HepG2 (cell line): ENCODE results near the gene DOCK11. TPM values are rescaled to one million over a fixed set of nuclear protein-coding genes. Genes with fewer than 3 reads are reported as not detected.

ENCODE experiments used
- ATAC-seq: fragments of 200-7000 bp; cut with Tn5 transposase; 3 replicates; pipeline ENCODE4 v1.9.1; 2020; ENCODE audit warnings: mild to moderate bottlenecking, moderate library complexity
- BruUV-seq: library from RNA; stranded (reverse); fragments of 400-500 nt; replicated peaks from 2 replicates; lab custom pipeline; 2021; lab: Mats Ljungman, UMichigan
- CTCF ChIA-PET: fragments of 300-600 bp; formaldehyde crosslinking; extraction: SDS; loops from one replicate; lab custom pipeline; 2021; ENCODE audit warnings: low total read pairs, inconsistent platforms, low intra/inter-chr PET ratio; lab: Yijun Ruan, JAX
- POLR2A ChIA-PET: fragments of 350-600 bp; sonication (Branson Sonifier 250); formaldehyde crosslinking; loops from one replicate; lab custom pipeline; 2020; ENCODE audit warnings: antibody characterized with exemption, inconsistent platforms; lab: Yijun Ruan, JAX
- DNase-seq: peaks from one replicate; pipeline ENCODE4 v3.0.0-alpha.2; 2015; ENCODE audit warnings: low spot score
- FAIRE-seq: peaks from 3 replicates; lab custom pipeline; 2011; peaks lifted over from hg19 to GRCh38; lab: Jason Lieb, UNC
- H2AFZ ChIP-seq: one replicate; pipeline ENCODE4 v1.6.1; 2011; ENCODE audit warnings: low read length, inconsistent platforms
- H3K27ac ChIP-seq: fragments of 300-600 bp; 3 replicates; pipeline ENCODE4 v1.8.0; 2011; ENCODE audit warnings: mixed run types, mild to moderate bottlenecking, mixed read lengths, low read length, inconsistent platforms; ENCODE audit not compliant: insufficient read depth; ENCODE audit errors: extremely low read length
- H3K27me3 ChIP-seq, 2 experiments: fragments of 200-600 bp in 1 of 2; 2 replicates in 1 of 2; 3 replicates in 1 of 2; pipeline versions ENCODE4 v1.6.0 to v1.8.0; 2011; ENCODE audit warnings: low read length in 2 of 2, mild to moderate bottlenecking in 2 of 2, moderate library complexity in 2 of 2, inconsistent platforms in 1 of 2; ENCODE audit not compliant: insufficient read depth in 2 of 2, control insufficient read depth in 1 of 2
- H3K36me3 ChIP-seq, 2 experiments: fragments of 200-600 bp in 1 of 2; replicated peaks in 1 of 2; 2 replicates in 1 of 2; 3 replicates in 1 of 2; pipeline versions ENCODE4 v1.5.1 to v1.8.0; 2011; ENCODE audit warnings: low read length in 2 of 2, inconsistent platforms in 1 of 2; ENCODE audit not compliant: insufficient read depth in 2 of 2, control insufficient read depth in 1 of 2
- H3K4me1 ChIP-seq: 2 replicates; pipeline ENCODE4 v1.5.1; 2012; ENCODE audit warnings: low read length, inconsistent platforms; ENCODE audit not compliant: insufficient read depth
- H3K4me2 ChIP-seq: 2 replicates; pipeline ENCODE4 v1.6.0; 2011; ENCODE audit warnings: low read depth, low read length, inconsistent platforms
- H3K4me3 ChIP-seq, 3 experiments: fragments of 200-600 bp in 1 of 3; sonication (generic), shearing (Covaris generic) in 1 of 3; replicated peaks in 1 of 3; 2 replicates each; pipeline ENCODE4 v1.5.1; 2011 to 2016; ENCODE audit warnings: low read length in 3 of 3, inconsistent platforms in 2 of 3, low read depth in 2 of 3, mild to moderate bottlenecking in 2 of 3, control low read depth in 1 of 3, mixed read lengths in 1 of 3; ENCODE audit not compliant: insufficient read depth in 1 of 3
- H3K79me2 ChIP-seq: one replicate; pipeline ENCODE4 v1.6.1; 2011; ENCODE audit warnings: low read length, inconsistent platforms; ENCODE audit not compliant: insufficient read depth
- H3K9ac ChIP-seq: 2 replicates; pipeline ENCODE4 v1.6.0; 2011; ENCODE audit warnings: mild to moderate bottlenecking, low read depth, low read length, inconsistent platforms; ENCODE audit not compliant: insufficient read depth
- H3K9me3 ChIP-seq: 2 replicates; pipeline ENCODE4 v1.5.1; 2012; ENCODE audit warnings: mild to moderate bottlenecking, low read length
- H4K20me1 ChIP-seq: 2 replicates; pipeline ENCODE4 v1.6.0; 2011; ENCODE audit warnings: inconsistent platforms, mild to moderate bottlenecking, low read length, moderate library complexity; ENCODE audit not compliant: insufficient read depth
- HOXD1 ChIP-seq: sonication (generic); formaldehyde crosslinking; IDR thresholded peaks from 2 replicates; pipeline ENCODE4 v1.5.0; 2020; ENCODE audit warnings: missing genetic modification reagents
- JUN ChIP-seq: sonication (generic); formaldehyde crosslinking; IDR thresholded peaks from 2 replicates; pipeline ENCODE4 v1.4.0; 2020; ENCODE audit warnings: mild to moderate bottlenecking, missing genetic modification reagents
- MXI1 ChIP-seq: IDR thresholded peaks from 3 replicates; pipeline ENCODE4 v1.6.1; 2012; ENCODE audit warnings: low read depth, low read length, inconsistent platforms, borderline replicate concordance
- ZNF224 ChIP-seq: sonication (generic); formaldehyde crosslinking; IDR thresholded peaks from 2 replicates; pipeline ENCODE4 v1.5.0; 2020; ENCODE audit warnings: mild to moderate bottlenecking, missing genetic modification reagents
- ZNF333 ChIP-seq: sonication (generic); formaldehyde crosslinking; IDR thresholded peaks from 2 replicates; pipeline ENCODE4 v1.4.0; 2020; ENCODE audit warnings: mild to moderate bottlenecking, missing genetic modification reagents, borderline replicate concordance
- WGBS: methylation state at CpG from one replicate; pipeline ENCODE4 v1.1.6; 2017; ENCODE audit warnings: low lambda C conversion rate; 5-methylcytosine and 5-hydroxymethylcytosine counted together
- in situ Hi-C: cut with HindIII; loops from 2 replicates; pipeline ENCODE4 v1.10.0; 2017; ENCODE audit warnings: low pct_unique_long_range_greater_than_20kb; ENCODE audit not compliant: extremely low pct_ligation_motif_present
- intact Hi-C: fragments of 100-400 bp; cut with micrococcal nuclease; formaldehyde crosslinking; loops from one replicate; pipeline ENCODE4 v1.10.0; 2022; ENCODE audit not compliant: unreplicated experiment
- polyA plus RNA-seq, 8 experiments: library from polyadenylated mRNA; depleted of rRNA in 3 of 8; stranded (reverse) in 7 of 8; unstranded in 1 of 8; fragments of >200 nt; fragmentation: Illumina TruSeq in 4 of 8; extraction: Trizol in 4 of 8; gene quantifications; 2 replicates each; pipeline versions ENCODE4 v1.2.1 to v1.2.3, GENCODE V29; 2011 to 2016; ENCODE audit warnings: low read depth in 4 of 8, missing spikeins in 1 of 8, mixed read lengths in 1 of 8; ENCODE audit not compliant: insufficient read depth in 1 of 8
- total RNA-seq, 5 experiments: library from RNA; depleted of rRNA; stranded (reverse); fragments of >200 nt; fragmentation: Illumina TruSeq; extraction: Trizol; gene quantifications; 2 replicates each; pipeline ENCODE4 v1.2.3, GENCODE V29; 2016; ENCODE audit warnings: low read depth in 1 of 5
- TF ChIP-seq, protein P1 (sequence below): sonication (generic); formaldehyde crosslinking; IDR thresholded peaks from 2 replicates; pipeline ENCODE4 v1.4.0; 2020; ENCODE audit warnings: missing genetic modification reagents
- TF ChIP-seq, protein P2 (sequence below): IDR thresholded peaks from 2 replicates; pipeline ENCODE4 v1.6.1; 2016; ENCODE audit warnings: mild to moderate bottlenecking
- TF ChIP-seq, protein P3 (sequence below): sonication (generic); formaldehyde crosslinking; IDR thresholded peaks from 2 replicates; pipeline ENCODE4 v1.5.0; 2020; ENCODE audit warnings: mild to moderate bottlenecking, missing genetic modification reagents, borderline replicate concordance

The DOCK11 gene
- total and polyA plus RNA-seq, 2 of the 13 experiments (the other 11 are each of a cell fraction or from before 2014, with no cell fraction given): 0.02 to 0.12 TPM

DNA sequence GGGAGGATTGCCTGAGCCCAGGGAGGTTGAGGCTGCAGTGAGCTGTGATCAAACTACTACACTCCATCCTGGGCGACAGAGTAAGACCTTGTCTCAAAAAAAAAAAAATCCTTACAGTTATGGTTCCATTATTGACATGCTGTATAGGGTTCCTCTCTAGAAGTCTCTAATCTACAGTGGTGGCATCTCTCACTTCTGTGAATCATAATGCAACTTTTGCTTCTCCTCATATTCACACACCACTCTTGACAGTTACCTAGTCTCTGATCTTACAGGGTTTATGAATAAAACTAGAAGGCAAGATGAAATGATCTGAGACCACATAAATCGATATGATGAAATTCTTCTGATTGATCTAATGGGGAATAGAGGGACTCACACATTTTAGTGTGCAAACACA is 40.6 kb downstream of the DOCK11 start (continued):
- TF ChIP-seq, protein P1, sequence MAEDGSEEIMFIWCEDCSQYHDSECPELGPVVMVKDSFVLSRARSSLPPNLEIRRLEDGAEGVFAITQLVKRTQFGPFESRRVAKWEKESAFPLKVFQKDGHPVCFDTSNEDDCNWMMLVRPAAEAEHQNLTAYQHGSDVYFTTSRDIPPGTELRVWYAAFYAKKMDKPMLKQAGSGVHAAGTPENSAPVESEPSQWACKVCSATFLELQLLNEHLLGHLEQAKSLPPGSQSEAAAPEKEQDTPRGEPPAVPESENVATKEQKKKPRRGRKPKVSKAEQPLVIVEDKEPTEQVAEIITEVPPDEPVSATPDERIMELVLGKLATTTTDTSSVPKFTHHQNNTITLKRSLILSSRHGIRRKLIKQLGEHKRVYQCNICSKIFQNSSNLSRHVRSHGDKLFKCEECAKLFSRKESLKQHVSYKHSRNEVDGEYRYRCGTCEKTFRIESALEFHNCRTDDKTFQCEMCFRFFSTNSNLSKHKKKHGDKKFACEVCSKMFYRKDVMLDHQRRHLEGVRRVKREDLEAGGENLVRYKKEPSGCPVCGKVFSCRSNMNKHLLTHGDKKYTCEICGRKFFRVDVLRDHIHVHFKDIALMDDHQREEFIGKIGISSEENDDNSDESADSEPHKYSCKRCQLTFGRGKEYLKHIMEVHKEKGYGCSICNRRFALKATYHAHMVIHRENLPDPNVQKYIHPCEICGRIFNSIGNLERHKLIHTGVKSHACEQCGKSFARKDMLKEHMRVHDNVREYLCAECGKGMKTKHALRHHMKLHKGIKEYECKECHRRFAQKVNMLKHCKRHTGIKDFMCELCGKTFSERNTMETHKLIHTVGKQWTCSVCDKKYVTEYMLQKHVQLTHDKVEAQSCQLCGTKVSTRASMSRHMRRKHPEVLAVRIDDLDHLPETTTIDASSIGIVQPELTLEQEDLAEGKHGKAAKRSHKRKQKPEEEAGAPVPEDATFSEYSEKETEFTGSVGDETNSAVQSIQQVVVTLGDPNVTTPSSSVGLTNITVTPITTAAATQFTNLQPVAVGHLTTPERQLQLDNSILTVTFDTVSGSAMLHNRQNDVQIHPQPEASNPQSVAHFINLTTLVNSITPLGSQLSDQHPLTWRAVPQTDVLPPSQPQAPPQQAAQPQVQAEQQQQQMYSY (CRISPR knock-in tag): no peak
- no peak for TF ChIP-seq ZNF224 (CRISPR knock-in tag)
- TF ChIP-seq ZNF333 (CRISPR knock-in tag): no peak

DNA sequence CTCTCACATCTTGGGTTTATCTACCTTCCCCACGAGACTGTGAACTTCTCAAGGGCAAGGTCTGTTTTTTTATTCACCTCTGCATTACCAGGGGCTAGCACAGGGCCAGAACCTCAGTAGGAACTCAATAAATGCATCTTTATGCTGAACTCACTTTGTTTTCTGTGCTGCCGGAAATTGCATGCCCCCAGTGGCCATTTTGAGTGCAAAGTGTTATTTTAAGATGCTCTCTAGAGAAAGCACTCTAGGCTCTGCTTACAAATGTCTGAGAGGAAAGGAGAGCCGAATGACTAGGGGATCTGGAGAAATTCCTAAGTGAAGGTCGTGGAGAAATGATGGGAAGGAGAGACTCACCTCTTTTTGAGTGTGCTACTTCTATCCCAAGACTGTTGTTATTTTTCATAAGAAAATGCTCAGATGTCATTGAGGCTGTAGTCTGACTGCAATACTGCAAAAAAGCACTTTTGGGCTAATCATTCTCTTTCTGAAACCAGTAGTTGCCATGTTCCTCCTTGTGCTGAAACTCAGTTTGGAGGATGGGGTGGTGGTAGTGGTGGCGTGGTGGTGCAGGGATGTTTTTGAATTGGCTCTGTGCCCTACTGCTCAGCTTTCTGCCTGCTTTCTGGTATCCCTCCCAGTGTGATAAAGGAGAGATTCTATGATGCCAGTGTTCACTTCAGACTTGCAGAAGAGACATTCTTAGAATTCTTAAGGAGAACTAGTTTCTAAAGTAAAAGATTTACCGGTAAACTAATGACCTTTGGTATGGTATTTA is 41.3 kb downstream of the DOCK11 start:
- in situ Hi-C loops: no loop called here
- Histone ChIP-seq H2AFZ (no peak overlapping the region), H3K27ac (no peak overlapping the region), H3K4me2 (no peak overlapping the region), H3K9ac (no peak overlapping the region), H3K79me2 (no peaks in the 10 kb centered on the region), H3K27me3 (no peaks in the 10 kb centered on the region), H3K4me1 (no peaks in the 10 kb centered on the region), H3K9me3 (no peaks in the 10 kb centered on the region), H4K20me1 (no peaks in the 10 kb centered on the region), H3K36me3 (no peaks in the 10 kb centered on the region), H3K4me3 (no peak overlapping the region)
- ATAC-seq: no peak
- 0% methylated on average over 5 of the region's 6 CpGs for WGBS
- no TSS peak for BruUV-seq
- CTCF ChIA-PET: no interaction called here
- DNase-seq: no peak
- POLR2A ChIA-PET: no interaction called here
- no peak for FAIRE-seq
- intact Hi-C loops: no loop called here
- TF ChIP-seq JUN (CRISPR knock-in tag): no peak
- TF ChIP-seq, protein P2, sequence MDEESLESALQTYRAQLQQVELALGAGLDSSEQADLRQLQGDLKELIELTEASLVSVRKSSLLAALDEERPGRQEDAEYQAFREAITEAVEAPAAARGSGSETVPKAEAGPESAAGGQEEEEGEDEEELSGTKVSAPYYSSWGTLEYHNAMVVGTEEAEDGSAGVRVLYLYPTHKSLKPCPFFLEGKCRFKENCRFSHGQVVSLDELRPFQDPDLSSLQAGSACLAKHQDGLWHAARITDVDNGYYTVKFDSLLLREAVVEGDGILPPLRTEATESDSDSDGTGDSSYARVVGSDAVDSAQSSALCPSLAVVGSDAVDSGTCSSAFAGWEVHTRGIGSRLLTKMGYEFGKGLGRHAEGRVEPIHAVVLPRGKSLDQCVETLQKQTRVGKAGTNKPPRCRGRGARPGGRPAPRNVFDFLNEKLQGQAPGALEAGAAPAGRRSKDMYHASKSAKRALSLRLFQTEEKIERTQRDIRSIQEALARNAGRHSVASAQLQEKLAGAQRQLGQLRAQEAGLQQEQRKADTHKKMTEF: no peak
- TF ChIP-seq MXI1: no peak
- TF ChIP-seq, protein P3, sequence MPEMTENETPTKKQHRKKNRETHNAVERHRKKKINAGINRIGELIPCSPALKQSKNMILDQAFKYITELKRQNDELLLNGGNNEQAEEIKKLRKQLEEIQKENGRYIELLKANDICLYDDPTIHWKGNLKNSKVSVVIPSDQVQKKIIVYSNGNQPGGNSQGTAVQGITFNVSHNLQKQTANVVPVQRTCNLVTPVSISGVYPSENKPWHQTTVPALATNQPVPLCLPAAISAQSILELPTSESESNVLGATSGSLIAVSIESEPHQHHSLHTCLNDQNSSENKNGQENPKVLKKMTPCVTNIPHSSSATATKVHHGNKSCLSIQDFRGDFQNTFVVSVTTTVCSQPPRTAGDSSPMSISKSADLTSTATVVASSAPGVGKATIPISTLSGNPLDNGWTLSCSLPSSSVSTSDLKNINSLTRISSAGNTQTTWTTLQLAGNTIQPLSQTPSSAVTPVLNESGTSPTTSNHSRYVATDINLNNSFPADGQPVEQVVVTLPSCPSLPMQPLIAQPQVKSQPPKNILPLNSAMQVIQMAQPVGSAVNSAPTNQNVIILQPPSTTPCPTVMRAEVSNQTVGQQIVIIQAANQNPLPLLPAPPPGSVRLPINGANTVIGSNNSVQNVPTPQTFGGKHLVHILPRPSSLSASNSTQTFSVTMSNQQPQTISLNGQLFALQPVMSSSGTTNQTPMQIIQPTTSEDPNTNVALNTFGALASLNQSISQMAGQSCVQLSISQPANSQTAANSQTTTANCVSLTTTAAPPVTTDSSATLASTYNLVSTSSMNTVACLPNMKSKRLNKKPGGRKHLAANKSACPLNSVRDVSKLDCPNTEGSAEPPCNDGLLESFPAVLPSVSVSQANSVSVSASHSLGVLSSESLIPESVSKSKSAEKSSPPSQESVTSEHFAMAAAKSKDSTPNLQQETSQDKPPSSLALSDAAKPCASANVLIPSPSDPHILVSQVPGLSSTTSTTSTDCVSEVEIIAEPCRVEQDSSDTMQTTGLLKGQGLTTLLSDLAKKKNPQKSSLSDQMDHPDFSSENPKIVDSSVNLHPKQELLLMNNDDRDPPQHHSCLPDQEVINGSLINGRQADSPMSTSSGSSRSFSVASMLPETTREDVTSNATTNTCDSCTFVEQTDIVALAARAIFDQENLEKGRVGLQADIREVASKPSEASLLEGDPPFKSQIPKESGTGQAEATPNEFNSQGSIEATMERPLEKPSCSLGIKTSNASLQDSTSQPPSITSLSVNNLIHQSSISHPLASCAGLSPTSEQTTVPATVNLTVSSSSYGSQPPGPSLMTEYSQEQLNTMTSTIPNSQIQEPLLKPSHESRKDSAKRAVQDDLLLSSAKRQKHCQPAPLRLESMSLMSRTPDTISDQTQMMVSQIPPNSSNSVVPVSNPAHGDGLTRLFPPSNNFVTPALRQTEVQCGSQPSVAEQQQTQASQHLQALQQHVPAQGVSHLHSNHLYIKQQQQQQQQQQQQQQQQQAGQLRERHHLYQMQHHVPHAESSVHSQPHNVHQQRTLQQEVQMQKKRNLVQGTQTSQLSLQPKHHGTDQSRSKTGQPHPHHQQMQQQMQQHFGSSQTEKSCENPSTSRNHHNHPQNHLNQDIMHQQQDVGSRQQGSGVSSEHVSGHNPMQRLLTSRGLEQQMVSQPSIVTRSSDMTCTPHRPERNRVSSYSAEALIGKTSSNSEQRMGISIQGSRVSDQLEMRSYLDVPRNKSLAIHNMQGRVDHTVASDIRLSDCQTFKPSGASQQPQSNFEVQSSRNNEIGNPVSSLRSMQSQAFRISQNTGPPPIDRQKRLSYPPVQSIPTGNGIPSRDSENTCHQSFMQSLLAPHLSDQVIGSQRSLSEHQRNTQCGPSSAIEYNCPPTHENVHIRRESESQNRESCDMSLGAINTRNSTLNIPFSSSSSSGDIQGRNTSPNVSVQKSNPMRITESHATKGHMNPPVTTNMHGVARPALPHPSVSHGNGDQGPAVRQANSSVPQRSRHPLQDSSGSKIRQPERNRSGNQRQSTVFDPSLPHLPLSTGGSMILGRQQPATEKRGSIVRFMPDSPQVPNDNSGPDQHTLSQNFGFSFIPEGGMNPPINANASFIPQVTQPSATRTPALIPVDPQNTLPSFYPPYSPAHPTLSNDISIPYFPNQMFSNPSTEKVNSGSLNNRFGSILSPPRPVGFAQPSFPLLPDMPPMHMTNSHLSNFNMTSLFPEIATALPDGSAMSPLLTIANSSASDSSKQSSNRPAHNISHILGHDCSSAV (CRISPR knock-in tag): no peak
- TF ChIP-seq HOXD1 (CRISPR knock-in tag): no peak
